HCT116 (cell line): ENCODE measurements around the gene TMEM50A. TPM values are rescaled to one million over a fixed set of nuclear protein-coding genes. Genes with fewer than 3 reads are reported as not detected.

ENCODE experiments used
- ATAC-seq: fragments of 200-7000 bp; cut with Tn5 transposase; 2 replicates; pipeline ENCODE4 v1.9.1; 2020; ENCODE audit warnings: mild to moderate bottlenecking, moderate library complexity
- BruUV-seq: library from RNA; stranded (reverse); fragments of 400-500 nt; replicated peaks from 2 replicates; lab custom pipeline; 2021; lab: Mats Ljungman, UMichigan
- CTCF ChIA-PET: fragments of 300-600 bp; sonication (Branson Sonifier 250); formaldehyde crosslinking; loops from one replicate; lab custom pipeline; 2021; ENCODE audit warnings: antibody characterized with exemption; lab: Charles Lee
- POLR2A ChIA-PET: fragments of 300-600, 350-600 bp; sonication (Branson Sonifier 250); formaldehyde crosslinking; loops from one replicate; lab custom pipeline; 2021; ENCODE audit warnings: antibody characterized with exemption; lab: Charles Lee
- RAD21 ChIA-PET, 2 experiments: fragments of 300-600 bp; sonication (Branson Sonifier 250); formaldehyde crosslinking; loops; one replicate each; lab custom pipeline; 2023; ENCODE audit warnings: low total read pairs in 2 of 2; ENCODE audit not compliant: uncharacterized antibody in 2 of 2, unreplicated experiment in 2 of 2, low non-redundant PET in 1 of 2; lab: Charles Lee
- DNase-seq: peaks from one replicate; pipeline ENCODE4 v3.0.0-alpha.2; 2010; ENCODE audit warnings: low read depth, low spot score
- H2AFZ ChIP-seq: fragments of 200-600 bp; shearing (Covaris generic), sonication (generic); 2 replicates; pipeline ENCODE4 v1.6.1; 2017; ENCODE audit warnings: low read depth, mixed run types, mixed read lengths, antibody characterized with exemption, low read length; ENCODE audit not compliant: poor library complexity, severe bottlenecking
- H3K27ac ChIP-seq: 2 replicates; pipeline ENCODE4 v1.5.1; 2012; ENCODE audit warnings: low read depth, low read length
- H3K27me3 ChIP-seq: fragments of 200-600 bp; sonication (generic); 2 replicates; pipeline ENCODE4 v1.6.1; 2016; ENCODE audit warnings: mixed run types, low read length, mixed read lengths; ENCODE audit not compliant: insufficient read depth
- H3K36me3 ChIP-seq, 2 experiments: fragments of 200-500 bp in 1 of 2; fragments of 200-600 bp in 1 of 2; sonication (Bioruptor generic) in 1 of 2; sonication (generic) in 1 of 2; 2 replicates each; pipeline versions ENCODE4 v1.5.1 to v1.6.1; 2014 to 2016; ENCODE audit warnings: low read length in 2 of 2, inconsistent platforms in 1 of 2, mixed read lengths in 1 of 2, mixed run types in 1 of 2; ENCODE audit not compliant: insufficient read depth in 2 of 2, control insufficient read depth in 1 of 2
- H3K4me1 ChIP-seq, 2 experiments: fragments of 200-600 bp in 1 of 2; sonication (generic) in 1 of 2; 2 replicates each; pipeline versions ENCODE4 v1.5.1 to v1.6.1; 2012 to 2017; ENCODE audit warnings: low read length in 2 of 2, inconsistent platforms in 1 of 2, mild to moderate bottlenecking in 1 of 2, mixed read lengths in 1 of 2, mixed run types in 1 of 2, moderate library complexity in 1 of 2; ENCODE audit not compliant: insufficient read depth in 2 of 2, control insufficient read depth in 1 of 2
- H3K4me2 ChIP-seq: fragments of 200-600 bp; sonication (generic); 2 replicates; pipeline ENCODE4 v1.6.1; 2017; ENCODE audit warnings: mixed run types, low read length, mixed read lengths
- H3K4me3 ChIP-seq, 2 experiments: fragments of 200-600 bp in 1 of 2; sonication (generic) in 1 of 2; replicated peaks in 1 of 2; 2 replicates each; pipeline ENCODE4 v1.5.1; 2011 to 2016; ENCODE audit warnings: low read length in 2 of 2, control low read depth in 1 of 2, low read depth in 1 of 2, mild to moderate bottlenecking in 1 of 2, mixed read lengths in 1 of 2, mixed run types in 1 of 2
- H3K79me2 ChIP-seq: fragments of 200-600 bp; sonication (generic); 2 replicates; pipeline ENCODE4 v1.6.1; 2017; ENCODE audit warnings: mild to moderate bottlenecking, mixed run types, low read length, moderate library complexity, mixed read lengths; ENCODE audit not compliant: insufficient read depth
- H3K9ac ChIP-seq: fragments of 200-600 bp; sonication (generic); 2 replicates; pipeline ENCODE4 v1.6.1; 2016; ENCODE audit warnings: low read length, mixed read lengths
- H3K9me2 ChIP-seq: fragments of 200-600 bp; sonication (generic), shearing (Covaris generic); 2 replicates; pipeline ENCODE4 v1.6.1; 2017; ENCODE audit warnings: mixed run types, mild to moderate bottlenecking, moderate library complexity; ENCODE audit not compliant: insufficient read depth
- H3K9me3 ChIP-seq, 2 experiments: fragments of 200-500 bp in 1 of 2; fragments of 200-600 bp in 1 of 2; sonication (Bioruptor generic) in 1 of 2; sonication (generic) in 1 of 2; 2 replicates each; pipeline ENCODE4 v1.6.1; 2014 to 2017; ENCODE audit warnings: low read length in 2 of 2, mixed read lengths in 2 of 2, inconsistent platforms in 1 of 2, low read depth in 1 of 2, mild to moderate bottlenecking in 1 of 2, mixed run types in 1 of 2, moderate library complexity in 1 of 2; ENCODE audit not compliant: control insufficient read depth in 1 of 2, insufficient read depth in 1 of 2
- H4K20me1 ChIP-seq: fragments of 200-600 bp; sonication (generic), shearing (Covaris generic); 2 replicates; pipeline ENCODE4 v1.6.1; 2017; ENCODE audit warnings: mixed run types, mild to moderate bottlenecking, moderate library complexity; ENCODE audit not compliant: insufficient read depth
- CBX3 ChIP-seq: IDR thresholded peaks from 2 replicates; pipeline ENCODE4 v1.6.1; 2012; ENCODE audit warnings: low read depth
- CEBPB ChIP-seq: IDR thresholded peaks from 2 replicates; pipeline ENCODE4 v1.6.1; 2012; ENCODE audit warnings: low read depth
- CTCF ChIP-seq, 3 experiments: fragments of 200-600 bp in 1 of 3; sonication (generic) in 1 of 3; IDR thresholded peaks in 2 of 3; conservative IDR thresholded peaks in 1 of 3; 2 replicates each; pipeline ENCODE4 v1.5.1; 2012 to 2017; ENCODE audit warnings: low read depth in 2 of 3, low read length in 2 of 3, antibody characterized with exemption in 1 of 3, borderline replicate concordance in 1 of 3, control low read depth in 1 of 3, mild to moderate bottlenecking in 1 of 3, mixed read lengths in 1 of 3, mixed run types in 1 of 3, moderate library complexity in 1 of 3; ENCODE audit not compliant: insufficient read depth in 1 of 3
- ELF1 ChIP-seq: IDR thresholded peaks from 2 replicates; pipeline ENCODE4 v1.6.1; 2012; ENCODE audit warnings: low read depth, borderline replicate concordance
- EZH2 ChIP-seq: fragments of 200-600 bp; sonication (generic); IDR thresholded peaks from 2 replicates; pipeline ENCODE4 v1.6.1; 2017; ENCODE audit warnings: antibody characterized with exemption, mixed run types
- EZH2phosphoT487 ChIP-seq: fragments of 200-600 bp; IDR thresholded peaks from 2 replicates; pipeline ENCODE4 v1.6.1; 2018; ENCODE audit warnings: antibody characterized with exemption, borderline replicate concordance
- JUND ChIP-seq: IDR thresholded peaks from 2 replicates; pipeline ENCODE4 v1.6.1; 2012
- MAX ChIP-seq: IDR thresholded peaks from 2 replicates; pipeline ENCODE4 v1.6.1; 2012
- POLR2A ChIP-seq: IDR thresholded peaks from 2 replicates; pipeline ENCODE4 v1.7.0; 2011; ENCODE audit warnings: borderline replicate concordance; ENCODE audit not compliant: insufficient read depth, insufficient read length; ENCODE audit errors: extremely low read depth
- POLR2AphosphoS5 ChIP-seq: IDR thresholded peaks from 2 replicates; pipeline ENCODE4 v1.6.1; 2011; ENCODE audit warnings: mild to moderate bottlenecking, low read depth, low read length, moderate library complexity
- REST ChIP-seq: IDR thresholded peaks from 2 replicates; pipeline ENCODE4 v1.6.1; 2012; ENCODE audit warnings: low read depth
- SIN3A ChIP-seq: IDR thresholded peaks from 2 replicates; pipeline ENCODE4 v1.6.1; 2012; ENCODE audit warnings: low read depth
- SRF ChIP-seq: IDR thresholded peaks from 2 replicates; pipeline ENCODE4 v1.6.1; 2012; ENCODE audit warnings: low read depth
- TCF7L2 ChIP-seq: IDR thresholded peaks from 2 replicates; pipeline ENCODE4 v1.7.0; 2011; ENCODE audit warnings: borderline replicate concordance, inconsistent platforms; ENCODE audit not compliant: insufficient read depth, insufficient read length; ENCODE audit errors: extremely low read depth
- ZBTB33 ChIP-seq: IDR thresholded peaks from 2 replicates; pipeline ENCODE4 v1.6.1; 2011; ENCODE audit warnings: mild to moderate bottlenecking, low read length, moderate library complexity; ENCODE audit not compliant: insufficient replicate concordance; ENCODE audit errors: extremely low read depth
- ZFX ChIP-seq: fragments of 450-650 bp; IDR thresholded peaks from 2 replicates; pipeline ENCODE4 v1.6.1; 2017
- ZNF274 ChIP-seq: fragments of 200-500 bp; sonication (Bioruptor generic); IDR thresholded peaks from 2 replicates; pipeline ENCODE4 v1.6.1; 2014; ENCODE audit warnings: mild to moderate bottlenecking, low read depth, low read length, inconsistent platforms
- intact Hi-C: fragments of 100-400 bp; cut with micrococcal nuclease; formaldehyde crosslinking; loops from 2 replicates; pipeline ENCODE4 v1.10.0; 2022
- total RNA-seq: library from RNA; stranded (reverse); gene quantifications from one replicate; pipeline ENCODE4 v1.2.1, GENCODE V29; 2021; ENCODE audit not compliant: unreplicated experiment

Gene TMEM50A
- total RNA-seq, 1 experiment from 2014 or later: 80.7 TPM

- DNase-seq: no peak
- RAD21 ChIA-PET: no interaction called here
- no peaks in the 10 kb centered on the region for H3K9me3 ChIP-seq
- peaks cover 48% of the 10 kb centered on the region for H3K79me2 ChIP-seq
- H4K20me1 ChIP-seq: no peaks in the 10 kb centered on the region
- H3K9me2 ChIP-seq: no peaks in the 10 kb centered on the region
- no peaks in the 10 kb centered on the region for H3K27me3 ChIP-seq
- POLR2A ChIA-PET: no interaction called here
- no TSS peak for BruUV-seq
- TF ChIP-seq JUND: no peak
- no peak for TF ChIP-seq ZFX
- TF ChIP-seq EZH2phosphoT487: no peak
- no peak for TF ChIP-seq POLR2AphosphoS5
- TF ChIP-seq REST: no peak
- TF ChIP-seq MAX: no peak
- no peak for TF ChIP-seq ZNF274
- no peak for TF ChIP-seq POLR2A
- no peak for TF ChIP-seq TCF7L2
- no peak for TF ChIP-seq CEBPB
- no peak for TF ChIP-seq SRF
- no peak for TF ChIP-seq ELF1
- no peak for TF ChIP-seq ZBTB33
- TF ChIP-seq SIN3A: no peak
- no peak for TF ChIP-seq CBX3
- TF ChIP-seq EZH2: no peak
- TF ChIP-seq CTCF (IDR thresholded peaks at IDR 0.05 in 2 of 3, conservative IDR thresholded peaks at IDR 0.05 in 1 of 3; ENCODE audit: borderline replicate concordance in 1 of 3, insufficient read depth in 1 of 3, low read depth in 2 of 3, low read length in 2 of 3): no peak
- TF ChIP-seq, all 23 proteins: peak for 0
- peak overlapping the region; percentile 83 to 91 for H3K4me3 ChIP-seq
- peak overlapping the region; percentile 97 for H3K27ac ChIP-seq
- intact Hi-C loops: no loop called here
- H3K4me1 ChIP-seq: peaks cover 16 to 19% of the 10 kb centered on the region in 2 experiments
- no peak overlapping the region for H2AFZ ChIP-seq
- H3K36me3 ChIP-seq: no peaks in the 10 kb centered on the region
- H3K4me2 ChIP-seq: peak overlapping the region; percentile 89
- no peak for ATAC-seq
- CTCF ChIA-PET: no interaction called here
- H3K9ac ChIP-seq: peak overlapping the region; percentile 87
These were observed 852 bp downstream of the TMEM50A start for GRCh38 chr1:25338986-25339385.
